Memory B cell (primary cell): Measurements from ENCODE around the gene EIF4E2.
"Not testable (repeated sequence)": the region's sequence is repeated elsewhere in the genome, so short reads cannot be mapped to it uniquely, and the experiment has no call there.

ENCODE experiments used
- ATAC-seq: fragments of 150-1000 bp; cut with Tn5 transposase; 2 replicates; pipeline ENCODE4 v1.10.0; 2021; ENCODE audit warnings: low read depth, mild to moderate bottlenecking, moderate library complexity
- DNase-seq, 2 donors: peaks; one replicate each; pipeline ENCODE4 v3.0.0; 2022; ENCODE audit warnings: low spot score in 2 of 2
- H3K27ac Mint-ChIP-seq: one replicate; pipeline ENCODE4 v1.8.0; 2022; ENCODE audit warnings: mild to moderate bottlenecking, moderate library complexity, mixed read lengths
- H3K27me3 Mint-ChIP-seq: one replicate; pipeline ENCODE4 v1.8.0; 2022; ENCODE audit warnings: mixed read lengths
- H3K36me3 Mint-ChIP-seq: one replicate; pipeline ENCODE4 v1.8.0; 2022; ENCODE audit warnings: mild to moderate bottlenecking, mixed read lengths
- H3K4me1 Mint-ChIP-seq: one replicate; pipeline ENCODE4 v1.8.0; 2022; ENCODE audit warnings: mixed read lengths
- H3K4me3 Mint-ChIP-seq: one replicate; pipeline ENCODE4 v1.8.0; 2022; ENCODE audit warnings: mild to moderate bottlenecking, moderate library complexity, mixed read lengths
- H3K9me3 Mint-ChIP-seq: one replicate; pipeline ENCODE4 v1.8.0; 2022; ENCODE audit warnings: mixed read lengths

The EIF4E2 gene

DNA sequence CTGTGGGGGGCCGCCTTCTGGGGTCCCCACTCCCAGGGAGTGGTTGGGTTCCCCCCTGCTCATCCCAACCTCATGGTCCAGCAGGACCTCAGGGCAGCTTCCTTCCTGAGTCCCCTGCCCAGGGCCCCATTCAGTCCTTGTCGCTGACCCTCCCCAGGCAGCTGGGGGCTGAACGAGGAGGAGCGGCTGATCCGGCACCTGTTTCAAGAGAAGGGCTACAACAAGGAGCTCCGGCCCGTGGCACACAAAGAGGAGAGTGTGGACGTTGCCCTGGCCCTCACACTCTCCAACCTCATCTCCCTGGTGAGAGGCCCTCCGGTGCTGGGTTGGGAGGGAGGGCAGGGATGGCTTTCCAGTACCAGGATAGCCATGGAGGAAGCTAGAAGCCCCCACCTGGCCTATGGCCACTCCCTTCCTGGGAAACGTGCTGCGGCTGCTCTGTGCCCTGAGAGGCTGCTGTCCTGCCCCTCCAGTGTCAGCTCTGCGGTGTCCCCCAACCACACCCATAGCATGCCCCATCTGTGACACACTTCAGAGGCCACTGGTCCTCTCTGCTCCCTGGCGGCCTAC lies 24.0 kb upstream of the EIF4E2 start:
- H3K27ac Mint-ChIP-seq = no peak overlapping the region
- no peak overlapping the region for H3K4me3 Mint-ChIP-seq
- ATAC-seq (no peak), DNase-seq (no peak)
- H3K27me3 Mint-ChIP-seq = peaks cover 42% of the 10 kb centered on the region
- no peaks in the 10 kb centered on the region for H3K36me3 Mint-ChIP-seq
- H3K9me3 Mint-ChIP-seq = no peaks in the 10 kb centered on the region
- H3K4me1 Mint-ChIP-seq = peaks cover 7% of the 10 kb centered on the region

DNA sequence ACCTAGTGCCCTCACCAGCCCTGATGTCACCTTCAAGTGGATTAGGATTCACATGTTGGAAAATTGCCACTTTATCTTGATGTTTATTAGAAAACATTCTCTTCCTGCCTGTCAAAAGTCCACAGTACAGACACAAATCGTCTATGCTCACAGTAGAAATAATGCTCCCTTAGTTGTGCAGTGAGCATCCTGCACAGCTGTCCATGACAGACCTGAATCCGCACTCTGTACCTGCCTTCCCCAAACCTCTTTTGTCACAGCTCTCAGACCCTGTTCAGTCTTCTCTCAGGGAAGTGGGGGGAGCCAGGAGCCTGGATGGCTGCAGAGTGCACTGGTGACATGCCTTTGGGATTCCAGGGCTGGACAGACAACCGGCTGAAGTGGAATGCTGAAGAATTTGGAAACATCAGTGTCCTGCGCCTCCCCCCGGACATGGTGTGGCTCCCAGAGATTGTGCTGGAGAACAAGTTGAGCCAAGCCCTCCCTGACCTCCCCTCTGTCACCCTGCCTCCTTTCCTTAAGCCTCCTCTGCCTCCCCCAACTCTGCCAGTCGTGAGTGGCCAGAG lies 22.5 kb upstream of the EIF4E2 start:
- no peaks in the 10 kb centered on the region for H3K36me3 Mint-ChIP-seq

DNA sequence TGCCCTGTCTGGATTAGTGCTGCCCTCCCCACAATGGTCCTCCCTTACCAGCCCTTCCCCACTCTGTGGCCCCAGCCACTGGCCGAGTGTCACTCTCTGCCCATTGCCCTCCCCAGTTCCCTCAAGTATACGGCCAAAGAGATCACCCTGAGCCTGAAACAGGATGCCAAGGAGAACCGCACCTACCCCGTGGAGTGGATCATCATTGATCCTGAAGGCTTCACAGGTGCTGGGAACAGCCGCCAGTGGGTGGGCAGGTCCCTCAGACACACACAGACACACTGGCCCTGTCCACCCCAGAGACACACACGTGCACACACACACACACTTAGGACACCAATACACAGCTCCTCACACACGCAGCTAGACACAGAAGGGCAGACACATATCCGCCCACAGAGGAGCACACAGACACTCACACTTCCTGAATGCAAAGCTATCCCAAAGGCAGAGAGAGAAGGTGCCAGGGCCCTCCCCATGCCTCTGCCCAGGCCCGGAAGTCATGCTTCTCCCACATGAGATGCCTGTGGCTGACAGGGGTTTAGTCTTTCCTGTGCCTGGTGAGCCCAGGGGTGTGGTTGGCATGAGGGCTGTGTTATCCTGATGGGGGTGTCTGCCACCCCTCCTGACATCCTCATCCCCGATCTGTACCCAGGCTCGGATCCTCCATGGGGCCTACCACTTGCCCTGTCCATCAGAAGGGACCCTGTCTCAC lies 21.6 kb upstream of the EIF4E2 start:
- Mint-ChIP-seq H3K9me3 (no peaks in the 10 kb centered on the region), H3K36me3 (no peaks in the 10 kb centered on the region), H3K27ac (no peak overlapping the region), H3K27me3 (peaks cover 47% of the 10 kb centered on the region), H3K4me3 (no peak overlapping the region), H3K4me1 (peaks cover 5% of the 10 kb centered on the region)
- ATAC-seq = no peak
- DNase-seq = no peak

More for the DNA sequence above, 22.5 kb upstream of the EIF4E2 start:
- Mint-ChIP-seq H3K27me3 (peaks cover 45% of the 10 kb centered on the region), H3K4me1 (peaks cover 5% of the 10 kb centered on the region), H3K4me3 (no peak overlapping the region), H3K27ac (no peak overlapping the region), H3K9me3 (no peaks in the 10 kb centered on the region)
- ATAC-seq (no peak), DNase-seq (no peak)

DNA sequence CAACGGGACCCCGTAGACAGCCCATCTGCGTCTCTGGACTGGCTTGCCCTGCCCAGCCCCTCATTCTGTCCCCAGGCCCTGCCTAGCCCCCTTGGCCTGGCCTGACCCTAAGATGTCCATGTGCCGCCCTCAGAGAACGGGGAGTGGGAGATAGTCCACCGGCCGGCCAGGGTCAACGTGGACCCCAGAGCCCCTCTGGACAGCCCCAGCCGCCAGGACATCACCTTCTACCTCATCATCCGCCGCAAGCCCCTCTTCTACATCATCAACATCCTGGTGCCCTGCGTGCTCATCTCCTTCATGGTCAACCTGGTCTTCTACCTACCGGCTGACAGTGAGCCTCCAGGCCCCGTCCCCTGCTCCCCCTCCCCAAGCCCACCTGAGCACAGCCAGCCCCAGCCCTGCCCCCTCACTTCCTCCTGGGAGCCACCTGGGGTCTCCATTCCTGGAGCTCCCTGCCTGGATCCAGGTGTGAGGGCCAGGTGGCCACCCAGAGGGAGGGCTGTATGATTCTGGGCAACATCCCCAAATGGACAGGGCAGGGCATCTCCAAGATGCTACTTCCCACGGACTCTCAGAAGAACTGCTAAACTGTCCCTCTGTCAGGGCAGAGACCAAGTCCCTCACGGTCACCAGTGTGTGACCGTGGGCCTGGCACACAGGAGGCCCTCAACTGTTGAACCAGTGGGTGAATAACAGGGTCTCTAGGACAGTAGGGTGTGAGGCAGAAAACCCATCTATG lies 20.5 kb upstream of the EIF4E2 start:
- DNase-seq (no peak), ATAC-seq (no peak)
- Mint-ChIP-seq H3K27me3 (peaks cover 40% of the 10 kb centered on the region), H3K4me3 (no peak overlapping the region), H3K4me1 (no peaks in the 10 kb centered on the region), H3K36me3 (no peaks in the 10 kb centered on the region), H3K9me3 (no peaks in the 10 kb centered on the region), H3K27ac (no peak overlapping the region)

DNA sequence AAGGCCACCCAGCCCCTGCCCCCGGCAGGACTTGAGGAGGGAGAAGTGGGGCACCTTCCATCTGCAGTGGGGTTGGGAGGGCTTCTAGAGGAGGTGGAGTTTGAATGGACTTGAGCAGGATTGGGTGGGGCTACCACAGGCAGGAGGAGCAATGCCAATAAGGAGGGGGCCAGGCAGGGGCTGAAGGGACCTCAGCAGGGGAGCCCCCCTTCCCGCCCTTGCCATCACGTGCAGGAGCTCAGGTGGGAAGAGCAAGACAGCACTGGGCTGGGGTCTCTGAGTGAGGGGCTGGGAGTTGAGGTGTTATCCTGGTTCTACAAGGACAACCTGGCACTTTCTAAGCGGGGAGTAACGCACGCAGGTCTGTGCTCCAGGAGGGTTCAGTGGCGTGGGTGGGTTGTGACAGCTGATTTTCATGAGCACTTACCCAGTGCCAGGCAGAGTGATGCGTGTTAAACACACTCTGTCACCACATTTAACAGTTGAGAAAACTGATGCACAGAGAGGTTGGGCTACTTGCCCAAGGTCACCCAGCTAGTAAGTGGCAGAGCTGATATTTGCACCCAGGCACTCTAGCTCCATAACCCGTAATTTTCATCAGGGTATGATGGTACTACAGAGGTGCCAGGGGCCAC lies 19.7 kb upstream of the EIF4E2 start:
- H3K36me3 Mint-ChIP-seq = no peaks in the 10 kb centered on the region
- peaks cover 42% of the 10 kb centered on the region for H3K27me3 Mint-ChIP-seq
- no peak for DNase-seq
- no peak overlapping the region for H3K27ac Mint-ChIP-seq
- no peaks in the 10 kb centered on the region for H3K9me3 Mint-ChIP-seq
- no peak overlapping the region for H3K4me3 Mint-ChIP-seq
- no peaks in the 10 kb centered on the region for H3K4me1 Mint-ChIP-seq
- no peak for ATAC-seq

DNA sequence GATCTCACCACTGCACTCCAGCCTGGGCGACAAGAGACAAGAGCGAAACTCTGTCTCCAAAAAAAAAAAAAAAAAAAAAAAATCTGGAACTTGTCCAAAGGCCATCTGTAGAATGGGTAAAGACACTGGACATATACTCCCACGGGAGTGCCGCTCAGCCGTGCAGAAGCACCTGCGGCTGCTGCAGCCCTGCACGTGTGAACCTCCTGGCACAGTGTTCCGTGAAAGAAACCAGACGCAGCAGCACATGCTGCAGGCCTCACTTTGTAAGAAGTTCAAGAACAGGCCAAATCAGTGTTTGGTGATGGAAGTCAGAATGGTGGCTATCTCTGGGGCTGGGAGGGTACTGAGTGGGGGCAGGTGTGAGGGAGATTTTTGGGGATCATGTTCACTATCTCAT lies 18.1 kb upstream of the EIF4E2 start:
- Mint-ChIP-seq H3K4me3 (no peak overlapping the region), H3K4me1 (no peaks in the 10 kb centered on the region), H3K9me3 (peaks cover 1% of the 10 kb centered on the region), H3K27ac (no peak overlapping the region), H3K27me3 (peaks cover 41% of the 10 kb centered on the region), H3K36me3 (no peaks in the 10 kb centered on the region)
- ATAC-seq = no peak
- DNase-seq = no peak

DNA sequence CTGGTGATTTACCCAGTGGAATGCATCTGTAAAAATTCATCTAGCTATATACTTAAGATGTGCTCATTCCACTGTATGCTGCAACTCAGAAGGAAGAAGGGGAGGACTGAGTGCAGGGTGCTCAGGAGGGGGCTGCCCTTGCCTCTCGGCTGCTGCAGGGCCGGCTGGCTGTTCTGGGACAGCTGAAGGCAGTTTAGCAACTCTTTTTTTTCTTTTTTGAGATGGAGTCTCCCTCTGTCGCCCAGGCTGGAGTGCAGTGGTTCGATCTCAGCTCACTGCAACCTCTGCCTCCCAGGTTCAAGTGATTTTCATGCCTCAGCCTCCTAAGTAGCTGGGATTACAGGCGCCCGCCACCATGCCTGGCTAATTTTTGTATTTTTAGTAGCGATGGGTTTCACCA lies 17.7 kb upstream of the EIF4E2 start:
- H3K4me3 Mint-ChIP-seq, DNase-seq, H3K36me3 Mint-ChIP-seq, H3K4me1 Mint-ChIP-seq, H3K9me3 Mint-ChIP-seq, ATAC-seq, H3K27ac Mint-ChIP-seq: not testable (repeated sequence)
- peaks cover 40% of the 10 kb centered on the region for H3K27me3 Mint-ChIP-seq

DNA sequence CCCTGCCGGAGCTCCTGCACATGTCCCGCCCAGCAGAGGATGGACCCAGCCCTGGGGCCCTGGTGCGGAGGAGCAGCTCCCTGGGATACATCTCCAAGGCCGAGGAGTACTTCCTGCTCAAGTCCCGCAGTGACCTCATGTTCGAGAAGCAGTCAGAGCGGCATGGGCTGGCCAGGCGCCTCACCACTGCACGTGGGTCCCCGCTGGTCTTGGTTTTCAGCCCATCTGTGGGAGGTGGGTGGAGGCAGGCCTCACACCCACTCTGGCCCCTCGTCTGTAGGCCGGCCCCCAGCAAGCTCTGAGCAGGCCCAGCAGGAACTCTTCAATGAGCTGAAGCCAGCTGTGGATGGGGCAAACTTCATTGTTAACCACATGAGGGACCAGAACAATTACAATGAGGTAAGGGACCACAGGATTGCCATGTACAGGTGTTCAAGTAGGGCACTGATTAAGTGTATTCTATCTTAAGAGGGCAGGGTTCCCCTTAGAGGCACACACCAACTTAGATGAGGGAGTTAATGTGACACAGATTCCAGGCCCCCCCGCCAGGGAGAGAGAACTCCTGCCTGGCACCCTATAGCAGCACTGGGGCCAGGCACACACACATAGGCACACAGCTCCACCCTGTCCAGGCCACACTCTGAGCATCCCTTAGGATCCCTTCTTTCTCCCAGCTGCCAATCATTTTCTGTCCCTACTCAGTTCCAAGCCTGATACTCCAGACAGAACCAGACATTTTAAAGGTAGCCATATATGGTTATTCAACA lies 16.4 kb upstream of the EIF4E2 start:
- Mint-ChIP-seq H3K4me3 (no peak overlapping the region), H3K36me3 (no peaks in the 10 kb centered on the region), H3K9me3 (peaks cover 1% of the 10 kb centered on the region), H3K4me1 (peaks cover 10% of the 10 kb centered on the region), H3K27me3 (peaks cover 39% of the 10 kb centered on the region), H3K27ac (no peak overlapping the region)
- ATAC-seq = no peak
- DNase-seq = no peak

DNA sequence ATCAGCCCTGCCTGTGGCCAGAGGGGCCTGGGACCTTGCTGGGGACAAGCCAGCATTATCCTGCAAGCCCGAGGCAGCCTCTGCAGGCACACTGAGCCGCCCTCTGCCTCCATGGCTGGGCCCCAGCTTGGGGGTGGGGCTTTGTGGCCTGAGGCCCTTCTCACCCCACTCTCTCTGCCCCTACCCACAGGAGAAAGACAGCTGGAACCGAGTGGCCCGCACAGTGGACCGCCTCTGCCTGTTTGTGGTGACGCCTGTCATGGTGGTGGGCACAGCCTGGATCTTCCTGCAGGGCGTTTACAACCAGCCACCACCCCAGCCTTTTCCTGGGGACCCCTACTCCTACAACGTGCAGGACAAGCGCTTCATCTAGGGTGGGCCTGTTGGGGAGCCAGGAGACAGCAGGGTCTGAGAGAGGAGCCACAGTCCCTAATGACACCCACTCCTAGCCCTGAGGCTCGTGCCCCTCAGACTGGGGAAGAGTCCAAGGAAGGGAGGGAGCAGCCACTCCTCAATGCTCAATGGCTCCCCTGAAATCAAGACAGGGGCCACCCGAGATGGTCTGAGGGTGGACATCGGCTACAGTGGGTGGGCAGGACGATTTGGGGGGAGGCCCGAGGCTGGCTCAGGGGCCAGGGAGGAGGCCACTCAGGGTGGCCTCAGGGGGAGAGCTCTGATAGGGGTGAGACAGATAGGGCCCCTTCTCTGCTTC lies 15.4 kb upstream of the EIF4E2 start:
- Mint-ChIP-seq H3K27me3 (peaks cover 38% of the 10 kb centered on the region), H3K9me3 (peaks cover 1% of the 10 kb centered on the region), H3K36me3 (no peaks in the 10 kb centered on the region), H3K4me1 (peaks cover 12% of the 10 kb centered on the region), H3K4me3 (no peak overlapping the region), H3K27ac (no peak overlapping the region)
- ATAC-seq (no peak), DNase-seq (no peak)

DNA sequence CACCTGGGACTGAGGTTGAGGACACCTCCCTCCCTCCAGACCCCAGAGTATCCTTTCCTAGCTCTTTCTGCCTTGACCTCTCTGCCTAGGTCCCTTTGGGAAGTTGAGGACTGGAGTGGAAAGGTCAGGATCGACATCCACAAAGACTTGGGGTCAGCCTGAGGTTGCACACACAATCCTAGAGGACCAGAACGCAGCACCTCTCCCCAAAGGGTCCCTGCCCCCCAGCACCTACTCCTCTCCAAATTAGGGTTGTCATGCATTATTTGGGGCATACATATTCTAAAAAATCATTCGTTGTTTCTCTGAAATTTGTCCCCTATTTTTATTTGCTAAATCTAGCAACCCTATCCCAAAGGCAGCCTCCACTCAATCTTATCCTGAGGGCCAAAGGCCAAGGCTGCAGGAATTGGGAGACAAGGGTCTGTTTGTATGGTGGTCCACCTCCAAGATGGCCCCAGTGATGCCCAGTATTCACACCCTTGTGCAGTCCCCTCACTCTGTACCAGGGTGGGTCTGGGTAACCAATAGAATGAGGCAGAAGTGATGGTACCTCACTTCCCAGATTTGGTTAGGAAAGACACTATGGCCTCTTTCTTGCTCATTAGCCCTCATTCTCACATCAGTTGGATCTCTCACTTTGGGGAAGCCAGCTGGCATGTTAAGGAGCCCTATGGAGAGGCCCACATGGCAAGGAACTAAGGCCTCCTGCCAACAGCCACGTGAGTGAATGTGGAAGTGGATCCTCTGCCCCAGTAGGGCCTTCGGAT lies 14.5 kb upstream of the EIF4E2 start:
- Mint-ChIP-seq H3K4me3 (no peak overlapping the region), H3K4me1 (peaks cover 15% of the 10 kb centered on the region), H3K36me3 (no peaks in the 10 kb centered on the region), H3K27me3 (peaks cover 34% of the 10 kb centered on the region), H3K27ac (no peak overlapping the region), H3K9me3 (peaks cover 1% of the 10 kb centered on the region)
- DNase-seq (no peak), ATAC-seq (no peak)

DNA sequence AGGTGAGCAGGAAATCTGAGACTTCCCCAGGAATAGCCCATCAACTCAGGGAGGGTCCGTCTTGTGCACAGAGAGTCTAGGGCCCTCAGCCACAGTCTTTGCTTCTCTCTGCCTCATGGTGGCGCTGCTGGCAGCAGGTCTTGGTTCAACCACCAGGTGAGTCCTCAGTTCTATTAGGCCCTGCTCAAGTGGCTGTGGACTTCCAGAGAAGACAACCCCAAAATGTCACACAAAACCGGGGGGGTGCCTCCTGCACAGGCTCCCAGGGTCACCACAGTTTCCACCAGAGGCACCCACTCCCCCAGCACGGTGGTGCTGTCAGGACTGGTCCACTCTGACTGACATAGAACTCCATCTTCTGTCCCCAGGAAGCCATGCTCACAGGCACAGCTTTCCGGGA lies 13.4 kb upstream of the EIF4E2 start:
- H3K4me3 Mint-ChIP-seq = no peak overlapping the region
- DNase-seq = no peak
- H3K36me3 Mint-ChIP-seq = no peaks in the 10 kb centered on the region
- H3K27me3 Mint-ChIP-seq = peaks cover 31% of the 10 kb centered on the region
- ATAC-seq = no peak
- H3K27ac Mint-ChIP-seq = no peak overlapping the region
- peaks cover 1% of the 10 kb centered on the region for H3K9me3 Mint-ChIP-seq
- H3K4me1 Mint-ChIP-seq = peaks cover 19% of the 10 kb centered on the region

DNA sequence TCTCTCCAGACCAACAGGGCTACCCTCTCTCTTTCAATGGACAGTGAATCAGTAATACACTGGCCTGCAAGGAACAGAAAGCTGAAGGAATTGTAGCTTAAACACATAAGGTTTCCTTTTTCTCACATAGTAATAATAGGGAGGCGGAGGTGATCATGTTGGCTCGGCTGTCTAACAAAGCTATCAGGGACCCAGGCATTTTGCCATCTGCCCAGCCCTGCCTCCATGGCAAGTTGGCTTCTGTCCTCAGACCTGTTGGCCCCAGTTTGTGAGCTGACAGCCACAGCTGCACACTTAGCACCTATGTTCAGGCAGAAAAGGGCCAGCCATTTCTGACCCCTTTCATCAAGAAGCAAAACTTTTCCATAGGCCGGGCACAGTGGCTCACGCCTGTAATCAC lies 13.0 kb upstream of the EIF4E2 start:
- H3K4me1 Mint-ChIP-seq = peaks cover 19% of the 10 kb centered on the region
- H3K27ac Mint-ChIP-seq = no peak overlapping the region
- no peaks in the 10 kb centered on the region for H3K36me3 Mint-ChIP-seq
- H3K4me3 Mint-ChIP-seq = no peak overlapping the region
- ATAC-seq (no peak), DNase-seq (no peak)
- peaks cover 29% of the 10 kb centered on the region for H3K27me3 Mint-ChIP-seq
- H3K9me3 Mint-ChIP-seq = peaks cover 1% of the 10 kb centered on the region
